ENCODE results near the gene SYTL2. TPM values are rescaled to one million over a fixed set of nuclear protein-coding genes. Genes with fewer than 3 reads are reported as not detected.

Gene SYTL2
- total RNA-seq, 3 donors from 2014 or later (not counting 1 experiment from before 2014, with no cell fraction given), result 116 to 237 (median 143) TPM

DNA sequence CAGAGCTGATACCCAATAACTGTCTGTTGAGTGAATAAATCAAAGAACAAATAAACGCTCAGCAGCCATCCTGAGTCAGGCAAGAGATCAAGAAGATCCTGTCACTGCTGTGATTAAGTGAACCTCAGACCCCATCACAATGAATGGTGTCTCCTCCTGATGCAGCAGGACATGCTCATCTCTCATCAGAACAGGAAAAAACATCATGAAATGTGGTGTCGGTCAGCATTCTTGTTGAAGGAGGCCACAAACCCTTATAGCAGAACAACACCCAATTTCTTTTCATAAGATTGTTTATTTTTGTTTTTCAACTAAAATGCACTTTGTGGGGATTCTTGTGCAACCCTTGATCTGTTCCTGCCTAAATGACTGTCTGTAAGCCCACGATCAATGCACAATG lies 60.3 kb downstream of the SYTL2 start:
- Mint-ChIP-seq H3K4me3 (peak overlapping the region; percentile 92), H3K36me3 (peaks cover 15% of the 10 kb centered on the region), H3K27me3 (ENCODE audit: low read depth in 2 of 2) (no peaks in the 10 kb centered on the region), H3K4me1 (peaks cover 87 to 91% of the 10 kb centered on the region in 2 donors), H3K27ac (peak overlapping the region; percentile 98 to 100), H3K9me3 (no peaks in the 10 kb centered on the region)
- Histone ChIP-seq H3K27ac (ENCODE audit: low read length) (peak overlapping the region; percentile 96), H3K9me3 (ENCODE audit: control insufficient read depth, insufficient read depth, low read length) (no peaks in the 10 kb centered on the region), H3K27me3 (ENCODE audit: control insufficient read depth, insufficient read depth, low read length) (no peaks in the 10 kb centered on the region), H3K4me3 (ENCODE audit: low read length) (no peak overlapping the region), H3K36me3 (ENCODE audit: control insufficient read depth, insufficient read depth, low read length) (peaks cover 8% of the 10 kb centered on the region), H3K4me1 (ENCODE audit: control insufficient read depth, insufficient read depth, low read length) (peaks cover 66% of the 10 kb centered on the region)
- WGBS (ENCODE audit: insufficient coverage), result 41% methylated on average over 3 of the region's 3 CpGs
- intact Hi-C loops (cut with micrococcal nuclease), result loop anchor here (5.0 kb wide), 3 partner anchors 48 to 312 kb away; partner anchors contain the start of gene TMEM126A
- DNase-seq, result peak in 1 of 2 donors; percentile 50
- ATAC-seq, result peak; percentile 22 to 31 (median 31)
- TF ChIP-seq, protein P1, sequence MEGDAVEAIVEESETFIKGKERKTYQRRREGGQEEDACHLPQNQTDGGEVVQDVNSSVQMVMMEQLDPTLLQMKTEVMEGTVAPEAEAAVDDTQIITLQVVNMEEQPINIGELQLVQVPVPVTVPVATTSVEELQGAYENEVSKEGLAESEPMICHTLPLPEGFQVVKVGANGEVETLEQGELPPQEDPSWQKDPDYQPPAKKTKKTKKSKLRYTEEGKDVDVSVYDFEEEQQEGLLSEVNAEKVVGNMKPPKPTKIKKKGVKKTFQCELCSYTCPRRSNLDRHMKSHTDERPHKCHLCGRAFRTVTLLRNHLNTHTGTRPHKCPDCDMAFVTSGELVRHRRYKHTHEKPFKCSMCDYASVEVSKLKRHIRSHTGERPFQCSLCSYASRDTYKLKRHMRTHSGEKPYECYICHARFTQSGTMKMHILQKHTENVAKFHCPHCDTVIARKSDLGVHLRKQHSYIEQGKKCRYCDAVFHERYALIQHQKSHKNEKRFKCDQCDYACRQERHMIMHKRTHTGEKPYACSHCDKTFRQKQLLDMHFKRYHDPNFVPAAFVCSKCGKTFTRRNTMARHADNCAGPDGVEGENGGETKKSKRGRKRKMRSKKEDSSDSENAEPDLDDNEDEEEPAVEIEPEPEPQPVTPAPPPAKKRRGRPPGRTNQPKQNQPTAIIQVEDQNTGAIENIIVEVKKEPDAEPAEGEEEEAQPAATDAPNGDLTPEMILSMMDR (IDR thresholded peaks at IDR 0.05), result no peak

DNA sequence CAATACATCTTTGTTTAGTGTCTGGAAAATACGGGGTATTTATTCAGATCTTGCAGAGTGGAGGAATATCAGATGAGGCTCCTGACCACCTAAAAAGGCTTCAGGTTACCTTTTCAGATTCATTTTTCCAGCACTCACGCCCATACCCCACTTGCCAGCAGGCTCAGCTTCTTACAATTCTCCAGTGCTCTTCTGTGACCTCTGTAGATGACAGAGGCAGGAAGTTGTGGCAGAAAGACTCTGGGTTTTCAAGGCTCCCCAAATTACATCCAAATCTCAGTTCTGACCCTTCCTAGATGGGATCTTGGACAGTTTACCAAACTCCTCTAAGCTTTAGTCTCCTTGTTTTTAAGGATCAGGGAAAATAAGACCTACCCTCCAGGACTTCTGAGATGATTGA lies 61.1 kb downstream of the SYTL2 start:
- intact Hi-C loops (cut with micrococcal nuclease), result loop anchor here (5.0 kb wide), 3 partner anchors 48 to 312 kb away; partner anchors contain the start of gene TMEM126A
- H3K36me3 ChIP-seq (ENCODE audit: control insufficient read depth, insufficient read depth, low read length), result peaks cover 8% of the 10 kb centered on the region
- Mint-ChIP-seq H3K9me3 (no peaks in the 10 kb centered on the region), H3K27me3 (ENCODE audit: low read depth in 2 of 2) (no peaks in the 10 kb centered on the region), H3K36me3 (peaks cover 15% of the 10 kb centered on the region), H3K4me1 (peaks cover 87 to 88% of the 10 kb centered on the region in 2 donors), H3K27ac (peak overlapping the region; percentile 98 to 100), H3K4me3 (peak overlapping the region; percentile 92)
- WGBS (ENCODE audit: insufficient coverage), result 41% methylated on average over 2 of the region's 2 CpGs
- H3K9me3 ChIP-seq (ENCODE audit: control insufficient read depth, insufficient read depth, low read length), result no peaks in the 10 kb centered on the region
- H3K27me3 ChIP-seq (ENCODE audit: control insufficient read depth, insufficient read depth, low read length), result no peaks in the 10 kb centered on the region
- DNase-seq (peak in 1 of 2 donors; percentile 56), ATAC-seq (no peak)
- H3K27ac ChIP-seq (ENCODE audit: low read length), result peak overlapping the region; percentile 96
- peaks cover 63% of the 10 kb centered on the region for H3K4me1 ChIP-seq (ENCODE audit: control insufficient read depth, insufficient read depth, low read length)
- TF ChIP-seq, protein P1 (IDR thresholded peaks at IDR 0.05), result no peak
- H3K4me3 ChIP-seq (ENCODE audit: low read length), result no peak overlapping the region

DNA sequence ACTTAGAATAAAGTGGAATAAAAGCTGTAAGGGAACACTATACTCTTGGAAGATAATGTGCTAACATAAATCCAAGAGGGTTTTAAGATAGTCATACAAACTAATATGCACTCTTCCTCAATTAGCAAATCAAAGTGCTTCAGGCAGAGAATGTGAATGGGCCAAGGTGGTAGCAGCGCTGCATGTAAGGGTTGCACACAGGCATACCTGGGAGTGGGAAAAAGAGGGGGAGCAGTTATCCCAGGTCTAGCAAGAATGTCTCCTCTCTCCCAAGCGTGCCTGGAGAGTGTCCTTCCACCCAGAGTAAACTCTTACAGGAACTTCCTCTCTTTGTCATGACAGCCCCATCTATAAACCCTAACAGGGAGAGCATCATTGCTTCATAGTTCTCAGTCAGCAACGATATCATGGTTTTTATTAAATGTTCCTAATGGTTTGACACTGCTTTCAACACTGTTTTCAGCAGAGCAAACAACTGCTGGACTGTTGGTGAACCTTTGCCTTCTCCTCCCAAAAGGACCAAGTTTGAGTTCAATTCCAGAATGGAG lies 61.6 kb downstream of the SYTL2 start:
- Histone ChIP-seq H3K27me3 (ENCODE audit: control insufficient read depth, insufficient read depth, low read length) (no peaks in the 10 kb centered on the region), H3K9me3 (ENCODE audit: control insufficient read depth, insufficient read depth, low read length) (no peaks in the 10 kb centered on the region), H3K27ac (ENCODE audit: low read length) (peak overlapping the region; percentile 96), H3K4me3 (ENCODE audit: low read length) (no peak overlapping the region), H3K4me1 (ENCODE audit: control insufficient read depth, insufficient read depth, low read length) (peaks cover 59% of the 10 kb centered on the region), H3K36me3 (ENCODE audit: control insufficient read depth, insufficient read depth, low read length) (peaks cover 11% of the 10 kb centered on the region)
- 78% methylated on average over 3 of the region's 3 CpGs for WGBS (ENCODE audit: insufficient coverage)
- Mint-ChIP-seq H3K4me3 (peak overlapping the region; percentile 92), H3K27me3 (ENCODE audit: low read depth in 2 of 2) (no peaks in the 10 kb centered on the region), H3K27ac (peak overlapping the region; percentile 98 to 100), H3K4me1 (peaks cover 84 to 86% of the 10 kb centered on the region in 2 donors), H3K9me3 (no peaks in the 10 kb centered on the region), H3K36me3 (peaks cover 15% of the 10 kb centered on the region)
- ATAC-seq, result no peak
- TF ChIP-seq, protein P1 (IDR thresholded peaks at IDR 0.05), result no peak
- no peak for DNase-seq
- intact Hi-C loops (cut with micrococcal nuclease), result no loop called here
